PC-3 (cell line): ENCODE data around the gene THEMIS. TPM values are rescaled to one million over a fixed set of nuclear protein-coding genes. Genes with fewer than 3 reads are reported as not detected.

ENCODE experiments used
- ATAC-seq: fragments of 200-7000 bp; cut with Tn5 transposase; 2 replicates; pipeline ENCODE4 v1.9.1; 2020; ENCODE audit warnings: mild to moderate bottlenecking, moderate library complexity
- BruUV-seq: library from RNA; stranded (reverse); fragments of 400-500 nt; replicated peaks from 2 replicates; lab custom pipeline; 2021; lab: Mats Ljungman, UMichigan
- CTCF ChIA-PET: fragments of 300-600 bp; sonication (Branson Sonifier 250); formaldehyde crosslinking; loops from one replicate; lab custom pipeline; 2022; ENCODE audit warnings: antibody characterized with exemption; lab: Charles Lee
- POLR2A ChIA-PET: fragments of 300-600 bp; sonication (Branson Sonifier 250); formaldehyde crosslinking; loops from one replicate; lab custom pipeline; 2022; ENCODE audit warnings: antibody characterized with exemption; ENCODE audit not compliant: unreplicated experiment; lab: Charles Lee
- DNase-seq: peaks from one replicate; pipeline ENCODE4 v3.0.0-alpha.2; 2015
- H2AFZ ChIP-seq: fragments of 300-600 bp; sonication (generic); 2 replicates; pipeline ENCODE4 v1.6.0; 2016; ENCODE audit warnings: antibody characterized with exemption, low read length
- H3F3A ChIP-seq: fragments of 300-600 bp; sonication (generic); one replicate; pipeline ENCODE4 v1.6.0; 2017; ENCODE audit warnings: antibody characterized with exemption, low read length, control low read depth, mild to moderate bottlenecking; ENCODE audit not compliant: unreplicated experiment
- H3K27ac ChIP-seq: fragments of 300-600 bp; sonication (generic); 2 replicates; pipeline ENCODE4 v1.5.1; 2016; ENCODE audit warnings: mild to moderate bottlenecking, low read length
- H3K27me3 ChIP-seq: fragments of 300-600 bp; sonication (generic); 2 replicates; pipeline ENCODE4 v1.6.1; 2016; ENCODE audit warnings: low read length, mixed read lengths
- H3K36me3 ChIP-seq: fragments of 300-600 bp; sonication (generic); 2 replicates; pipeline ENCODE4 v1.6.1; 2016; ENCODE audit warnings: low read depth, mixed run types, low read length, mixed read lengths
- H3K4me1 ChIP-seq: fragments of 300-600 bp; sonication (generic); 2 replicates; pipeline ENCODE4 v1.5.1; 2016; ENCODE audit warnings: low read length; ENCODE audit not compliant: insufficient read depth
- H3K4me2 ChIP-seq: fragments of 300-600 bp; sonication (generic); 2 replicates; pipeline ENCODE4 v1.6.0; 2016; ENCODE audit warnings: low read length
- H3K4me3 ChIP-seq: fragments of 300-600 bp; sonication (generic); 2 replicates; pipeline ENCODE4 v1.5.1; 2016; ENCODE audit warnings: mild to moderate bottlenecking, low read length, mixed read lengths
- H3K79me2 ChIP-seq: fragments of 300-600 bp; sonication (generic); 2 replicates; pipeline ENCODE4 v1.6.1; 2017; ENCODE audit warnings: low read length, mixed read lengths
- H3K9ac ChIP-seq: fragments of 300-600 bp; sonication (generic); 2 replicates; pipeline ENCODE4 v1.6.0; 2016; ENCODE audit warnings: mild to moderate bottlenecking, low read length
- H3K9me2 ChIP-seq: fragments of 300-600 bp; sonication (generic); replicated peaks from 2 replicates; pipeline ENCODE4 v1.6.1; 2016; ENCODE audit warnings: mixed run types, low read length, mixed read lengths
- H3K9me3 ChIP-seq: fragments of 300-600 bp; sonication (generic); 2 replicates; pipeline ENCODE4 v1.6.1; 2016; ENCODE audit warnings: low read length, mixed read lengths
- H4K20me1 ChIP-seq: fragments of 300-600 bp; sonication (generic); 2 replicates; pipeline ENCODE4 v1.6.1; 2016; ENCODE audit warnings: low read length, mixed read lengths
- EZH2 ChIP-seq: fragments of 300-600 bp; sonication (generic); IDR thresholded peaks from one replicate; pipeline ENCODE4 v1.6.1; 2017; ENCODE audit warnings: antibody characterized with exemption, mild to moderate bottlenecking, low read length; ENCODE audit not compliant: unreplicated experiment
- EZH2phosphoT487 ChIP-seq: fragments of 300-600 bp; sonication (generic); IDR thresholded peaks from 2 replicates; pipeline ENCODE4 v1.6.1; 2018; ENCODE audit warnings: mild to moderate bottlenecking, antibody characterized with exemption, low read length, borderline replicate concordance
- intact Hi-C: fragments of 100-400 bp; cut with micrococcal nuclease; formaldehyde crosslinking; loops from 2 replicates; pipeline ENCODE4 v1.9.0; 2023
- total RNA-seq: library from RNA; depleted of rRNA; stranded (reverse); fragments of >200 nt; gene quantifications from 2 replicates; pipeline ENCODE4 v1.2.3, GENCODE V29; 2014
- TF ChIP-seq, protein P1 (sequence below): fragments of 300-600 bp; sonication (generic); conservative IDR thresholded peaks from 2 replicates; pipeline ENCODE4 v1.5.1; 2017; ENCODE audit warnings: antibody characterized with exemption, low read depth, mild to moderate bottlenecking, low read length

THEMIS gene
- total RNA-seq, 1 experiment from 2014 or later: not detected

DNA sequence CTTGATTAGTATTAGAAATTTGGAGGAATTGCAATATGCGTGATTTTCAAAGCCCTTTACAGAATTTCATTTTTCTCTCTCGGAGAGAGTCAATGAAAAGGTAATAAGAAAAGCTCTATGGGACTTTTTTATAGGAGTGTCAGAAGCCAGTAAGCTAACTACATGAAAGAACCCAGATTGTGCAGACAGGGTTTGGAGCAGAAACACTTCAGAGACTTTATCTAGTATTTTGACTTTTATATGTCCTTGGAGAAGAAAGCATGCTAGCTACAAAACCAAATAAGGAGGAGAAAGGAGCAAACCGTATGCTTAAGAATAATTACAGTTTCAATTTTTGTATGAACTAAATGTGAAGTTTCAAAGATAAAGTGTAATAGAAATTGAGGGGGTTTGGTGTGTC is 182.2 kb downstream of the THEMIS start:
- ATAC-seq (no peak), DNase-seq (no peak)
- Histone ChIP-seq H3K27me3 (no peaks in the 10 kb centered on the region; the same call in none of the 2 replicates), H3K27ac (no peak overlapping the region), H3K79me2 (no peaks in the 10 kb centered on the region), H4K20me1 (no peaks in the 10 kb centered on the region), H3K4me3 (no peak overlapping the region), H3K9me2 (no peaks in the 10 kb centered on the region), H3K9ac (no peak overlapping the region), H3K9me3 (no peaks in the 10 kb centered on the region), H3K4me1 (no peaks in the 10 kb centered on the region), H3K36me3 (no peaks in the 10 kb centered on the region), H2AFZ (no peak overlapping the region), H3K4me2 (no peak overlapping the region), H3F3A (no peaks in the 10 kb centered on the region)
- ChIA-PET CTCF (interaction anchor here (1.0 kb wide), 1 partner anchor 137 kb away, joined by 3 read pairs; no protein-coding TSS in a partner anchor), POLR2A (no interaction called here)
- TF ChIP-seq EZH2 (no peak), EZH2phosphoT487 (no peak)
- TF ChIP-seq, protein P1, sequence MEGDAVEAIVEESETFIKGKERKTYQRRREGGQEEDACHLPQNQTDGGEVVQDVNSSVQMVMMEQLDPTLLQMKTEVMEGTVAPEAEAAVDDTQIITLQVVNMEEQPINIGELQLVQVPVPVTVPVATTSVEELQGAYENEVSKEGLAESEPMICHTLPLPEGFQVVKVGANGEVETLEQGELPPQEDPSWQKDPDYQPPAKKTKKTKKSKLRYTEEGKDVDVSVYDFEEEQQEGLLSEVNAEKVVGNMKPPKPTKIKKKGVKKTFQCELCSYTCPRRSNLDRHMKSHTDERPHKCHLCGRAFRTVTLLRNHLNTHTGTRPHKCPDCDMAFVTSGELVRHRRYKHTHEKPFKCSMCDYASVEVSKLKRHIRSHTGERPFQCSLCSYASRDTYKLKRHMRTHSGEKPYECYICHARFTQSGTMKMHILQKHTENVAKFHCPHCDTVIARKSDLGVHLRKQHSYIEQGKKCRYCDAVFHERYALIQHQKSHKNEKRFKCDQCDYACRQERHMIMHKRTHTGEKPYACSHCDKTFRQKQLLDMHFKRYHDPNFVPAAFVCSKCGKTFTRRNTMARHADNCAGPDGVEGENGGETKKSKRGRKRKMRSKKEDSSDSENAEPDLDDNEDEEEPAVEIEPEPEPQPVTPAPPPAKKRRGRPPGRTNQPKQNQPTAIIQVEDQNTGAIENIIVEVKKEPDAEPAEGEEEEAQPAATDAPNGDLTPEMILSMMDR: no peak
- intact Hi-C loops: no loop called here
- BruUV-seq: no TSS peak

DNA sequence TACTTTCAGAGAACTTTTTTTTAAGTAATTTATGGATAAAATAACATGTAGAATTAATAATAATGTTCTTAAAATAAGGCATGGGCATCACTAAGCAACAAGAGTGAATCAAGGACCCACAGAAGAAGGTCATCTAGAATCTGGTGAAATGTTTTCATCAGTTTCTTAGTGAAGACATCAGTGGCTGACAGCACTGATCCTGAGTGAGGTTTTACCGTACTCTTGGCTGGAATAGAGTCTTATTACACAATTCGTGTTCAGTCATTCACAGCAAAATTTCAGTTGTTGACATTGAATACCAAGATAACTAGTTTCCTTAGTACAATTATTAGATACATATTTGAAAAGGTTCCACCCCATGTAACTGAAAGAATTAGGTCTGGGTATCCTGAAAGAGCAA is 183.5 kb downstream of the THEMIS start:
- Histone ChIP-seq H3F3A (no peaks in the 10 kb centered on the region), H3K4me2 (no peak overlapping the region), H3K4me3 (no peak overlapping the region), H3K79me2 (no peaks in the 10 kb centered on the region), H3K4me1 (no peaks in the 10 kb centered on the region), H2AFZ (no peak overlapping the region), H3K9me3 (no peaks in the 10 kb centered on the region), H3K9ac (no peak overlapping the region), H4K20me1 (no peaks in the 10 kb centered on the region), H3K36me3 (no peaks in the 10 kb centered on the region), H3K27me3 (peaks cover 8% of the 10 kb centered on the region), H3K9me2 (no peaks in the 10 kb centered on the region), H3K27ac (no peak overlapping the region)
- CTCF ChIA-PET: no interaction called here
- intact Hi-C loops: no loop called here
- no peak for ATAC-seq
- POLR2A ChIA-PET: no interaction called here
- DNase-seq: no peak
- TF ChIP-seq, protein P1: no peak
- TF ChIP-seq EZH2phosphoT487: no peak
- TF ChIP-seq EZH2: no peak
- BruUV-seq: no TSS peak

DNA sequence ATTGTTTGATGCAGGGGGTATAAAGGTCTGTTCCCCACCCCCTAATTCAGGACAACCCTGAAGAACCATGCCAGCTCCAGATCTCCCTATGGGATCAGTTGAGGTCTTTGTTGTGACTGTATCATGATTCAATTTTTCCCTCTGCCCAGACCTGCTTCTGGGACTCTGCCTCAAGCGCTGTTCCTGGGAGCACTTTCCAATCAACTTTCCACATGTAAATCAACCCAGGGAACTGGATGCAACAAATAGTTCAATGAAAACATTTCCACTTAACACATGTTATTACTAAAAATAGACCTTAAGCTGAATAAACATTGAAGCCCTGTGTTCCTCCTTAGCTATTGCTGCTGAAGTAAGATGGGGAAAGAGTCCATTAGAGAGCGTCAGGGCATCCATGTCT is 184.4 kb downstream of the THEMIS start:
- no peak for TF ChIP-seq EZH2phosphoT487
- no peak for TF ChIP-seq EZH2
- TF ChIP-seq, protein P1: no peak
- DNase-seq: no peak

More for the DNA sequence above, 184.4 kb downstream of the THEMIS start:
- POLR2A ChIA-PET: no interaction called here
- Histone ChIP-seq H3K4me3 (no peak overlapping the region), H2AFZ (no peak overlapping the region), H4K20me1 (no peaks in the 10 kb centered on the region), H3F3A (no peaks in the 10 kb centered on the region), H3K36me3 (no peaks in the 10 kb centered on the region), H3K4me2 (no peak overlapping the region), H3K27ac (no peak overlapping the region), H3K27me3 (peaks cover 11% of the 10 kb centered on the region), H3K9me2 (no peaks in the 10 kb centered on the region), H3K79me2 (no peaks in the 10 kb centered on the region), H3K4me1 (no peaks in the 10 kb centered on the region), H3K9me3 (no peaks in the 10 kb centered on the region), H3K9ac (no peak overlapping the region)
- CTCF ChIA-PET: no interaction called here
- ATAC-seq: no peak
- intact Hi-C loops: no loop called here
- BruUV-seq: no TSS peak
